IMR-90 (cell line): ENCODE data around the gene HRH2. TPM values are rescaled to one million over a fixed set of nuclear protein-coding genes. Genes with fewer than 3 reads are reported as not detected.

Experiments
- ATAC-seq: fragments of 200-7000 bp; cut with Tn5 transposase; 2 replicates; pipeline ENCODE4 v1.9.1; 2020; ENCODE audit warnings: low read depth, mild to moderate bottlenecking, moderate library complexity
- BruUV-seq: library from RNA; stranded (reverse); fragments of 400-500 nt; replicated peaks from 2 replicates; lab custom pipeline; 2021; lab: Mats Ljungman, UMichigan
- CTCF ChIA-PET: fragments of 300-600 bp; formaldehyde crosslinking; extraction: SDS; loops from one replicate; lab custom pipeline; 2021; ENCODE audit warnings: antibody characterized with exemption; lab: Yijun Ruan, JAX
- POLR2A ChIA-PET: fragments of 300-600 bp; sonication (Branson Sonifier 250); formaldehyde crosslinking; loops from one replicate; lab custom pipeline; 2022; ENCODE audit warnings: antibody characterized with exemption; ENCODE audit not compliant: unreplicated experiment; lab: Charles Lee
- DNase-seq: peaks from one replicate; pipeline ENCODE4 v3.0.0; 2013
- H2AFZ ChIP-seq: replicated peaks from 2 replicates; pipeline ENCODE3; 2013; ENCODE audit warnings: low read length, mild to moderate bottlenecking; ENCODE audit not compliant: poor library complexity
- H2AK5ac ChIP-seq: 2 replicates; pipeline ENCODE4 v1.6.1; 2013; ENCODE audit warnings: low read depth, low read length, inconsistent platforms
- H2AK9ac ChIP-seq: replicated peaks from 2 replicates; pipeline ENCODE3; 2013; ENCODE audit warnings: mild to moderate bottlenecking, low read depth, low read length, moderate library complexity; ENCODE audit not compliant: poor library complexity
- H2BK120ac ChIP-seq: 2 replicates; pipeline ENCODE4 v1.6.1; 2013; ENCODE audit warnings: low read depth, low read length, inconsistent platforms
- H2BK15ac ChIP-seq: 3 replicates; pipeline ENCODE4 v1.6.1; 2013; ENCODE audit warnings: low read depth, low read length, inconsistent platforms
- H2BK20ac ChIP-seq: 2 replicates; pipeline ENCODE4 v1.6.1; 2013; ENCODE audit warnings: low read depth, mild to moderate bottlenecking, inconsistent platforms, low read length, moderate library complexity
- H2BK5ac ChIP-seq: 2 replicates; pipeline ENCODE4 v1.6.1; 2013; ENCODE audit warnings: mild to moderate bottlenecking, low read depth, low read length, inconsistent platforms; ENCODE audit not compliant: poor library complexity, severe bottlenecking
- H3K14ac ChIP-seq: replicated peaks from 2 replicates; pipeline ENCODE4 v1.6.1; 2013; ENCODE audit warnings: low read depth, low read length, inconsistent platforms
- H3K18ac ChIP-seq: 2 replicates; pipeline ENCODE4 v1.6.1; 2013; ENCODE audit warnings: low read depth, low read length, control low read depth
- H3K23ac ChIP-seq: 2 replicates; pipeline ENCODE4 v1.6.1; 2013; ENCODE audit warnings: low read depth, low read length, inconsistent platforms
- H3K27ac ChIP-seq: 2 replicates; pipeline ENCODE4 v1.5.1; 2013; ENCODE audit warnings: mild to moderate bottlenecking, control low read depth, low read length; ENCODE audit not compliant: insufficient read depth
- H3K27me3 ChIP-seq: 2 replicates; pipeline ENCODE4 v1.6.1; 2013; ENCODE audit warnings: low read length; ENCODE audit not compliant: control insufficient read depth, insufficient read depth
- H3K36me3 ChIP-seq: 2 replicates; pipeline ENCODE4 v1.6.1; 2013; ENCODE audit warnings: low read length, mixed read lengths; ENCODE audit not compliant: control insufficient read depth, insufficient read depth
- H3K4ac ChIP-seq: 2 replicates; pipeline ENCODE4 v1.6.1; 2013; ENCODE audit warnings: low read depth, low read length, inconsistent platforms
- H3K4me1 ChIP-seq: 2 replicates; pipeline ENCODE4 v1.6.1; 2013; ENCODE audit warnings: low read length, mixed read lengths; ENCODE audit not compliant: control insufficient read depth, insufficient read depth
- H3K4me2 ChIP-seq: 2 replicates; pipeline ENCODE4 v1.6.1; 2013; ENCODE audit warnings: low read depth, mild to moderate bottlenecking, control low read depth, low read length, moderate library complexity
- H3K4me3 ChIP-seq: 2 replicates; pipeline ENCODE4 v1.5.1; 2013; ENCODE audit warnings: low read depth, mild to moderate bottlenecking, control low read depth, low read length, moderate library complexity; ENCODE audit not compliant: insufficient read depth
- H3K56ac ChIP-seq: 2 replicates; pipeline ENCODE4 v1.6.1; 2013; ENCODE audit warnings: low read length, inconsistent platforms; ENCODE audit not compliant: insufficient read depth; ENCODE audit errors: extremely low read depth
- H3K79me1 ChIP-seq, 2 experiments: 2 replicates each; pipeline ENCODE4 v1.6.1; 2013; ENCODE audit warnings: low read length in 2 of 2, inconsistent platforms in 1 of 2, low read depth in 1 of 2
- H3K9ac ChIP-seq: 2 replicates; pipeline ENCODE4 v1.6.1; 2013; ENCODE audit warnings: low read depth, low read length, control low read depth
- H3K9me1 ChIP-seq: 2 replicates; pipeline ENCODE4 v1.6.1; 2013; ENCODE audit warnings: low read length, inconsistent platforms; ENCODE audit not compliant: insufficient read depth
- H3K9me3 ChIP-seq: 2 replicates; pipeline ENCODE4 v1.6.1; 2013; ENCODE audit warnings: low read length; ENCODE audit not compliant: control insufficient read depth, insufficient read depth
- H4K20me1 ChIP-seq: 2 replicates; pipeline ENCODE4 v1.6.1; 2013; ENCODE audit warnings: low read length, inconsistent platforms; ENCODE audit not compliant: insufficient read depth
- H4K5ac ChIP-seq: 2 replicates; pipeline ENCODE4 v1.6.1; 2013; ENCODE audit warnings: mild to moderate bottlenecking, low read depth, low read length, control low read depth
- H4K8ac ChIP-seq, 2 experiments: 2 replicates each; pipeline ENCODE4 v1.6.1; 2013; ENCODE audit warnings: low read depth in 2 of 2, low read length in 2 of 2, control low read depth in 1 of 2, inconsistent platforms in 1 of 2
- H4K91ac ChIP-seq: 2 replicates; pipeline ENCODE4 v1.6.1; 2013; ENCODE audit warnings: low read depth, low read length, inconsistent platforms; ENCODE audit not compliant: insufficient read depth
- BHLHE40 ChIP-seq: fragments of 150-350 bp; IDR thresholded peaks from 2 replicates; pipeline ENCODE4 v1.6.1; 2016; ENCODE audit warnings: mild to moderate bottlenecking, low read depth, low read length
- CEBPB ChIP-seq: IDR thresholded peaks from 2 replicates; pipeline ENCODE4 v1.6.1; 2012; ENCODE audit warnings: low read depth, low read length, improper control_type of control experiment
- CHD1 ChIP-seq: IDR thresholded peaks from 2 replicates; pipeline ENCODE4 v1.6.1; 2012; ENCODE audit warnings: low read depth, low read length, improper control_type of control experiment
- FOS ChIP-seq: fragments of 150-350 bp; IDR thresholded peaks from 2 replicates; pipeline ENCODE4 v1.6.1; 2016; ENCODE audit warnings: low read depth, low read length
- MAFK ChIP-seq: IDR thresholded peaks from 2 replicates; pipeline ENCODE4 v1.6.1; 2012; ENCODE audit warnings: low read depth, low read length, improper control_type of control experiment
- MAZ ChIP-seq: IDR thresholded peaks from 2 replicates; pipeline ENCODE4 v1.6.1; 2012; ENCODE audit warnings: low read depth, mild to moderate bottlenecking, low read length, improper control_type of control experiment, moderate library complexity, borderline replicate concordance
- MXI1 ChIP-seq: IDR thresholded peaks from 2 replicates; pipeline ENCODE4 v1.6.1; 2012; ENCODE audit warnings: low read depth, mild to moderate bottlenecking, low read length, moderate library complexity, borderline replicate concordance
- NFE2L2 ChIP-seq: fragments of 150-350 bp; IDR thresholded peaks from 2 replicates; pipeline ENCODE4 v1.6.1; 2016; ENCODE audit warnings: low read depth, mild to moderate bottlenecking, low read length
- POLR2A ChIP-seq: IDR thresholded peaks from 2 replicates; pipeline ENCODE4 v1.6.1; 2012; ENCODE audit warnings: mild to moderate bottlenecking, low read depth, low read length
- RAD21 ChIP-seq: IDR thresholded peaks from 2 replicates; pipeline ENCODE4 v1.6.1; 2012; ENCODE audit warnings: low read length, improper control_type of control experiment
- RCOR1 ChIP-seq: IDR thresholded peaks from 2 replicates; pipeline ENCODE4 v1.6.1; 2012; ENCODE audit warnings: mild to moderate bottlenecking, low read length, improper control_type of control experiment; ENCODE audit not compliant: insufficient replicate concordance
- RFX5 ChIP-seq: IDR thresholded peaks from 2 replicates; pipeline ENCODE4 v1.8.0; 2012; ENCODE audit warnings: low read depth, mild to moderate bottlenecking, low read length, moderate library complexity
- SMC3 ChIP-seq: fragments of 150-350 bp; IDR thresholded peaks from 2 replicates; pipeline ENCODE4 v1.6.1; 2016; ENCODE audit warnings: low read depth, mild to moderate bottlenecking, antibody characterized with exemption, low read length, moderate library complexity
- WGBS, 2 experiments: methylation state at CpG; one replicate each; pipeline versions ENCODE4 v1.1.5 to v1.1.7; 2013; ENCODE audit warnings: missing lambda C conversion rate in 2 of 2; ENCODE audit not compliant: insufficient read length in 1 of 2; ENCODE audit errors: extremely low coverage in 2 of 2; 5-methylcytosine and 5-hydroxymethylcytosine counted together
- dilution Hi-C: fragments of 300-500 bp; cut with HindIII; formaldehyde crosslinking; loops from one replicate; pipeline ENCODE4 v1.14.3; 2018; ENCODE audit warnings: low sequenced_read_pairs; ENCODE audit not compliant: unreplicated experiment
- in situ Hi-C: fragments of 300-500 bp; cut with MboI; formaldehyde crosslinking; loops from 3 replicates; pipeline ENCODE4 v1.14.3; 2019; ENCODE audit warnings: low sequenced_read_pairs, inconsistent platforms, mixed read lengths
- intact Hi-C: fragments of 100-400 bp; cut with micrococcal nuclease; formaldehyde crosslinking; loops from 2 replicates; pipeline ENCODE4 v1.10.0; 2022
- polyA plus RNA-seq, 3 experiments: library from polyadenylated mRNA; depleted of rRNA; stranded (reverse); fragments of >200 nt; gene quantifications; 2 replicates each; pipeline ENCODE4 v1.2.3, GENCODE V29; 2012; ENCODE audit warnings: low replicate concordance in 1 of 3
- total RNA-seq: library from RNA; depleted of rRNA; stranded (reverse); fragments of >200 nt; gene quantifications from 2 replicates; pipeline ENCODE4 v1.2.3, GENCODE V29; 2012
- TF ChIP-seq, protein P1 (sequence below): conservative IDR thresholded peaks from 2 replicates; pipeline ENCODE4 v1.5.1; 2012; ENCODE audit warnings: mild to moderate bottlenecking, low read depth, low read length, improper control_type of control experiment
- TF ChIP-seq, protein P2 (sequence below): fragments of 150-350 bp; IDR thresholded peaks from 2 replicates; pipeline ENCODE4 v1.6.1; 2017; ENCODE audit warnings: mild to moderate bottlenecking, antibody characterized with exemption, low read length, low read depth
- TF ChIP-seq, protein P3 (sequence below): fragments of 150-350 bp; IDR thresholded peaks from 2 replicates; pipeline ENCODE4 v1.6.1; 2016; ENCODE audit warnings: low read depth, mild to moderate bottlenecking, low read length, moderate library complexity, borderline replicate concordance

The HRH2 gene
- total and polyA plus RNA-seq, 2 of the 4 experiments (the other 2 are of a cell fraction), result not detected

DNA sequence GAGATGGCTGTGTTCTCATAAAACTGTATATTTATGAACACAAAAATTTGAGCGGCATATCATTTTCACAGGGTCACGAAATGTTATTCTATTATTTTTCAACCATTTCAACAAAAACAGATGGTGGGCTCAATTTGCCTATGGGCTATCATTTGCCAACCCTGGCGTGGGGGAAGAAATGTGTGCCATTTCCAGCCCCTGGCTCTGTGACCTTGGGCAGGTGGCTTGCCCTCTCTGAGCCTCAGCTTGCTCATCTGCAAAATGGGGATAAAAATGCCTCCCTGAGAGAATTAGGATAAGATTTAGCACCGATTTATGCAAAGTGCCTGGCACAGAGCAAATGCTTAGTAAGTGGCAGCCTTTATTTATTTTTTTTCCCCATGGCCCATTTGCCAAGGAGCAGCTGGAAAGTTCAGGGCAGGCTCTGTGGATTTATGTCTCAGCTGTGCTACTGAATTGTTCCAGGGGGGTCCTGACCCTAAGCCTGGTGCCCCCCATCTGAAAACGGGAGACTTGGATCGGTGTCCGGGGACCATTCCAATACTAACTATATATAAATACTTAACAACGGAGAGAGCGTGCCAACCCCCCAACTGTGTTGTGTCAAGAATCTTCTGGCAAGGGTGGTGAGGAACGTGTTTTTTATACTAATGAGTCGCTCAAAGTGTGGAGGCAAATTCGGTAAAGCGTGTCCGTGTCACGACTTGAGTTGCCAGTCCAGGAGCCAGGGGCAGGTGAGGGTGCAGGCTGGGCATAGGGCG lies 34.5 kb downstream of the HRH2 start:
- no peak overlapping the region for H2BK5ac ChIP-seq
- TF ChIP-seq POLR2A (no peak), SMC3 (no peak), CHD1 (no peak), BHLHE40 (no peak), FOS (no peak), RAD21 (no peak), CEBPB (no peak), RFX5 (no peak), NFE2L2 (no peak), MAFK (no peak), RCOR1 (no peak), MAZ (no peak), MXI1 (no peak)
- TF ChIP-seq, protein P1, sequence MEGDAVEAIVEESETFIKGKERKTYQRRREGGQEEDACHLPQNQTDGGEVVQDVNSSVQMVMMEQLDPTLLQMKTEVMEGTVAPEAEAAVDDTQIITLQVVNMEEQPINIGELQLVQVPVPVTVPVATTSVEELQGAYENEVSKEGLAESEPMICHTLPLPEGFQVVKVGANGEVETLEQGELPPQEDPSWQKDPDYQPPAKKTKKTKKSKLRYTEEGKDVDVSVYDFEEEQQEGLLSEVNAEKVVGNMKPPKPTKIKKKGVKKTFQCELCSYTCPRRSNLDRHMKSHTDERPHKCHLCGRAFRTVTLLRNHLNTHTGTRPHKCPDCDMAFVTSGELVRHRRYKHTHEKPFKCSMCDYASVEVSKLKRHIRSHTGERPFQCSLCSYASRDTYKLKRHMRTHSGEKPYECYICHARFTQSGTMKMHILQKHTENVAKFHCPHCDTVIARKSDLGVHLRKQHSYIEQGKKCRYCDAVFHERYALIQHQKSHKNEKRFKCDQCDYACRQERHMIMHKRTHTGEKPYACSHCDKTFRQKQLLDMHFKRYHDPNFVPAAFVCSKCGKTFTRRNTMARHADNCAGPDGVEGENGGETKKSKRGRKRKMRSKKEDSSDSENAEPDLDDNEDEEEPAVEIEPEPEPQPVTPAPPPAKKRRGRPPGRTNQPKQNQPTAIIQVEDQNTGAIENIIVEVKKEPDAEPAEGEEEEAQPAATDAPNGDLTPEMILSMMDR, result no peak
- TF ChIP-seq, protein P2, sequence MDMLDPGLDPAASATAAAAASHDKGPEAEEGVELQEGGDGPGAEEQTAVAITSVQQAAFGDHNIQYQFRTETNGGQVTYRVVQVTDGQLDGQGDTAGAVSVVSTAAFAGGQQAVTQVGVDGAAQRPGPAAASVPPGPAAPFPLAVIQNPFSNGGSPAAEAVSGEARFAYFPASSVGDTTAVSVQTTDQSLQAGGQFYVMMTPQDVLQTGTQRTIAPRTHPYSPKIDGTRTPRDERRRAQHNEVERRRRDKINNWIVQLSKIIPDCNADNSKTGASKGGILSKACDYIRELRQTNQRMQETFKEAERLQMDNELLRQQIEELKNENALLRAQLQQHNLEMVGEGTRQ, result no peak
- TF ChIP-seq, protein P3, sequence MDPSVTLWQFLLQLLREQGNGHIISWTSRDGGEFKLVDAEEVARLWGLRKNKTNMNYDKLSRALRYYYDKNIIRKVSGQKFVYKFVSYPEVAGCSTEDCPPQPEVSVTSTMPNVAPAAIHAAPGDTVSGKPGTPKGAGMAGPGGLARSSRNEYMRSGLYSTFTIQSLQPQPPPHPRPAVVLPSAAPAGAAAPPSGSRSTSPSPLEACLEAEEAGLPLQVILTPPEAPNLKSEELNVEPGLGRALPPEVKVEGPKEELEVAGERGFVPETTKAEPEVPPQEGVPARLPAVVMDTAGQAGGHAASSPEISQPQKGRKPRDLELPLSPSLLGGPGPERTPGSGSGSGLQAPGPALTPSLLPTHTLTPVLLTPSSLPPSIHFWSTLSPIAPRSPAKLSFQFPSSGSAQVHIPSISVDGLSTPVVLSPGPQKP, result no peak
- H2BK15ac ChIP-seq, result no peak overlapping the region
- BruUV-seq, result no TSS peak
- no peak overlapping the region for H2AK9ac ChIP-seq
- dilution Hi-C loops (no loop called here), in situ Hi-C loops (no loop called here), intact Hi-C loops (no loop called here)
- H2BK120ac ChIP-seq, result no peak overlapping the region
- 40% methylated on average over 6 of the region's 16 CpGs; no CpG with 5 or more reads in 1 of the 2 experiments for WGBS, 2 experiments
- H3K9ac ChIP-seq, result no peak overlapping the region
- no peak overlapping the region for H2AK5ac ChIP-seq
- no peak overlapping the region for H4K91ac ChIP-seq
- ATAC-seq (no peak), DNase-seq (no peak)
- no peaks in the 10 kb centered on the region for H3K36me3 ChIP-seq
- H3K4me1 ChIP-seq, result no peaks in the 10 kb centered on the region
- no peak overlapping the region for H3K4ac ChIP-seq
- H3K56ac ChIP-seq, result no peak overlapping the region
- no peak overlapping the region for H3K14ac ChIP-seq
- no peaks in the 10 kb centered on the region for H4K20me1 ChIP-seq
- H3K4me3 ChIP-seq, result no peak overlapping the region
- H2AFZ ChIP-seq, result no peak overlapping the region
- no peaks in the 10 kb centered on the region for H3K79me1 ChIP-seq
- no peaks in the 10 kb centered on the region for H3K27me3 ChIP-seq
- CTCF ChIA-PET, result no interaction called here
- H4K8ac ChIP-seq, result no peak overlapping the region
- no peak overlapping the region for H3K27ac ChIP-seq
- no peak overlapping the region for H4K5ac ChIP-seq
- H3K9me1 ChIP-seq, result no peaks in the 10 kb centered on the region
- H3K23ac ChIP-seq, result no peak overlapping the region
- no peak overlapping the region for H3K4me2 ChIP-seq
- peaks cover 8% of the 10 kb centered on the region for H3K9me3 ChIP-seq
- no peak overlapping the region for H2BK20ac ChIP-seq
- H3K18ac ChIP-seq, result no peak overlapping the region
- POLR2A ChIA-PET, result no interaction called here
